SH-SY5Y (cell line): ENCODE results near the gene MAP2K7.

Source experiments
- GATA2 ChIP-seq: IDR thresholded peaks from 2 replicates; pipeline ENCODE4 v1.6.1; 2011; ENCODE audit warnings: mild to moderate bottlenecking, low read depth, low read length
- GATA3 ChIP-seq: IDR thresholded peaks from 2 replicates; pipeline ENCODE4 v1.6.1; 2011; ENCODE audit warnings: low read depth, mild to moderate bottlenecking, low read length, moderate library complexity

Gene MAP2K7

DNA sequence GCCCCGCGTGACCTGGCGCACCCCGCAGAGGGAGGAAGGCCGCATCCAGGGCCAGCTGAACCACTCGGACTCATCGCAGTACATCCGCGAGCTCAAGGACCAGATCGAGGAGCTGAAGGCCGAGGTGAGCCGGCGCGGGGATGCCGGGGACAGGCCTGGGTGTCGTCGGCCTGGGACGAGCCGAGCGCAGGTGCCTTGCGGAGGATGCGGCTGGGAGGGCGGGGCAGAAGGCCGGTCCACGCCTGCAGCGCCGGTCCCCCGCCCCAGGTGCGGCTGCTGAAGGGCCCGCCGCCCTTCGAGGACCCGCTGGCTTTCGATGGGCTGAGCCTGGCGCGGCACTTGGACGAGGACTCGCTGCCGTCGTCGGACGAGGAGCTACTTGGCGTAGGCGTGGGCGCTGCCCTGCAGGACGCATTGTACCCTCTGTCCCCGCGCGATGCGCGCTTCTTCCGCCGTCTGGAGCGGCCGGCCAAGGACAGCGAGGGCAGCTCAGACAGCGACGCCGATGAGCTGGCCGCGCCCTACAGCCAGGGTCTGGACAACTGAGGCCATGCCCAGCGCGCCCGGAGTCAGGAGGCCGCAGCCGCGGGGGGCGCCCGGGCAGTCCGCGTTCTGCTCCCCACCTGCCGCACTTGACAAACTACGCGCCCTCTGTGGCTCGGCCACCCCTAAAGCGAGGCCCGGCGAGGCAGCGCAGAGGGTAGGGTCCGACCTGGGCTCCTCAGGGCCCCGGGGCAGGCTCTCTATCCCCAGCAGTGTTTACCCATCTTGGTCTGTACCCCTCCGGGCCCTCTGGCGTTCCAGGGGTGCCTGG, 40.3 kb upstream of the MAP2K7 start:
- TF ChIP-seq GATA2 (no peak), GATA3 (no peak)

DNA sequence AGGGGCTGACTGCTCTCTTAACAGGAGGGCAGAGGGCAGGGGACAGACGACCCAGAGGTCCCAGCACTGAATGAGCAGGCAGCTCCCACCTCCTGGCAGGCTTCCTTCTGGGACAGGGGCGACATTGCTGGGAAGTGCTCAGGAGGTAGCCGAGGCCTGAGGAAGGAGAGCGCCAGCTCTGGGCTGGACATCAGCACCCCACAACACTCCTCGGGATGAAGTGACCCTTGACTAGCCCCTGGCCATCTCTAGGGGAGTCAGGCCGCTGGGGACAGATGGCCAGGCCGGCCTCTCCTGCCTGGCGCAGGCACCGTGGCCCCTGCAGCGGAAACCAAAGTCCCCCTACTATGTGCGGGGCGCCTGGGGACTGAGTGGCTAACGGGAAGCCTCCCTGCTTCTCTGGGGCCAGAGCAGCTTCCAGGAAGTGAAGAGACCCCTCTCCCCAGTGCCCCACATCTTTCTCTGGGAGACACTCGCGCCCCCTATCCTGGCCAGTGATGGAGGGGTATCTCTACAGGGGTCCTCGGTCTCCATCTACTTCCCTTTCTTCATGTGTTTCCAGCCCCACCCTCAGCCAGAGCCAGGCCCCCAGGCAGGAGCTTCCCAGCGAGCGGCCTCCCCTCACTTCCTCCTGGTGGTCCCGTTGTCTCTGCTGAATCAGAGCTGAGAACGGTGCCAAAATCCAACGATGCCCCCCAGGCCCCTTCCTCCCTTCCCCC, 39.5 kb upstream of the MAP2K7 start:
- TF ChIP-seq GATA2 = no peak
- TF ChIP-seq GATA3 = no peak

DNA sequence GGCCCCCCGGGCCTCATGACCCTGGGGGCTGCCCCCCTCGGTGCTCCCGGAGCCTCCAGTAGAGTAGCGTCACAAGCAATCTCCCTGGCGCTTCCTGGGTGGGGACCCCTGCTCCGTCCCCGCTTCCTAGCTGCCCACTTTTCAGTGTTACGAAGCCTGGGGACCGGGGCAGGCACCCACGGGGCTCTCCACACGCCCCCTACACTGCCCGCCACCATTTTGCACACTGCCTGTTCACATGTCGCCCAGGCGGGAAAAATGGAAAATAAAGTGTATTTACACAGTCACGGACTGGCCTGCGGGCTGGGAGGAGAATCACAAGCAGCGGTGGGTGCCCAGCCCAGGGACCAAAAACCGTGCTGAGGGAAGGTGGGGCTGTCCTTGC, 39.0 kb upstream of the MAP2K7 start:
- no peak for TF ChIP-seq GATA3
- TF ChIP-seq GATA2 = no peak

DNA sequence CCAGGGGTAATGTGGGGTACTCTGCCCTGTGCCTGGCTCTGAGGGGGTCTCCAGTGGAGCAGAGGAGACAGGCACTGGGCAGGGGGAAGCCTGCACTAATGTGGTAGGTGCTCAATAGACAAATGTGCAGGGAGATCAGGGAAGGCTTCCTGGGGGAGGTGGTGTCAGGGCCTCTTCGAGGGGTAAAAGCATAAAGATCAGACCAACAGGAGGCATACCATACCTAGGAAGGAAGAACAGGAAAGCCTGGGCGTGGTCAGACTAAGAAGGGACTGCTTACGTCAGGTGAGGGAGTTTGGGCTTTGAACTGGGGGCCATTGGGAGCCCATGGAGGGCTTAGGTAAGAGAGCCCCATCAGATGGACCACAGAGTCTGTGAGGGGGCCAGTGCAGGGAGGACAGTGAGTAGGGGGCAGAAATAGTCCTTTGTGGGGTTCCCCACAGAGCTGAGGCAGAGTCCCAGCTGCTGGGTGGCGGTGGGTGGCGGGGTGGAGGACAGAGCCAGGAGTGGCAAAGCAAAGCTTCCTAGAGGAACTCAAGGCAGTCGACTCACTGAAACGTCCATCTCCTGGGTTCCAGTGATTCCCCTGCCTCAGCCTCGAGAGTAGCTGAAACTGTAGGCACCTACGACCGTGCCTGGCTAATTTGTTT, 38.3 kb upstream of the MAP2K7 start:
- no peak for TF ChIP-seq GATA2
- no peak for TF ChIP-seq GATA3

DNA sequence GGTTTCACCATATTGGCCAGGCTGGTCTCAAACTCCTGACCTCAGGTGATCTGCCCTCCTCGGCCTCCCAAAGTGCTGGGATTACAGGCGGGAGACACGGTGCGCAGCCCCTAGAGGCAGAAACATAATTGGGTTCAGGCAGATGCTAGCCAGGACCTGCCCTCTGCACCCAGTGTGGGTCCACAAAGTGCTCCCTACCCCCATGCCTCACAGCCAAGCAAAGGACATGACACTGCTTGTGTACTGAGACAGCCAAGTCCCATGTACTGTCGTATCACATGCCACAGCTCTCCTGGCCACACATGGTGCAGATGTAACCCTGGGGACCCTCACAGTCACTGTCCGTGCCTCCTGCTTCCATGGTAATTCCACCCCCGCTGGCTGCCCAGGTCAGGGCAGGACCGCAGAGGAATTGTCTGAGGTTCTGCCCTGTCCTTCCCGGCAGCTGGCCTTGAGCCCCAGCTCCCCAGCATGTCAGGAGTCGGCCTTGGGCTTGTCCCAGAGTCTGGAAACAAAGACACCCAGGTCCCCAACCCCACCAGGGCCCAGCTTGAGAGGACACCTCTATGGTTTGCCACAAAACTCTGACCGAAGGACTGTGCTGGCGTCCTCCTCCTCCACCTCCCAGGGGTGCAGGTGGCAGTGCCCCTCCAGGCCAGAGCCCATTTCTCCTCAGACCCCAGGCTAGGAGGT, 37.1 kb upstream of the MAP2K7 start:
- TF ChIP-seq GATA3 = no peak

DNA sequence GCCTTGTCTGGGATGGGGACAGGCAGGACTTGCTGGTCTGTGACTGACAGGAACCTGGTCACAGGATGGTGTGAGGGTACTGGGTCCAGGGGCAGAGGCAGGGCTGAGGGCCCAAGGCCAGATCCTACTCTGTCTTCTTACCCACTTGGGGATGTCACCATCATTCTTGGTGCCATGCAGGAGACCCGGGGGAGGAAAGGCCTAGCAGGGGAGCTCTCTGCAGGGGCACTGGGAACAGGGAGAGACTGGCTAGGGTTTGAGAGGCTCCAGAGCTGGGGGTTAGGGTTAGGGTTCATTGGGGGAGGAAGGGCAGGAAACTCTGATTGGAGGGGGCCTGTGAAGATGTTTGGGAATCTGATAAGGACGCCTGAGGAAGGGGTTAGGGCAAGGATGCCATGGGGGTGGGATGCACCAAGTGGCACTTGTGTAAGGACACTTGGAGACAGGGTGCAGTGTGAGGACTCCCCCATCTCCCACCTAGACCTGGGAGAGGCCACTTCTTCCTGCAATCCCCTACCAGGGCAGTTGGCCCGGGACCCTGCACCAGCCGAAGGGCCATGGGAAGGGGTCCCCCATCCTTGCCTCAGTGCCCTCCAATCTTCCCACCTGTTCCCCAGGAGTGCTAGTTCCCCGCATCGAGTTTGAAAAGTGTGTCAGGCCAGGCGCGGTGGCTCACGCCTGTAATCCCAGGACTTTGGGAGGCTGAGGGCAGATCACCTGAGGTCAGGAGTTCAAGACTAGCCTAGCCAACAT, 36.4 kb upstream of the MAP2K7 start:
- TF ChIP-seq GATA2 (no peak), GATA3 (no peak)

DNA sequence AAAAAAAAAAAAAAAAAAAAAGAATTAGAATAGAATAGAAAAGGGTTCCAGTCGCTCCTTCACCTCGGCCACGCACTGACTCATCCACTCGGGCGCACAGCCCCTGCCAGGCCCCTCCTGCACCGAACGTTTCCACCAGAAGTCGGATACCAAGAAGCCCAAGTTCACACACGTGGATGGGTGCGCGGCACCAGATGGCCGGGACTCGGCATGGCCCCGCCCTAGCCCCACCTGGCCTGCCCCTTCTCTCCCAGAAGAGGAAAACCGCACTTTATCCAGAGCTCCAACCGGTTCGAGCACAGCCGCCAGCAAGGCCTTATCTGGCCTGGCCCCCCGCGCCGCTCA, 35.4 kb upstream of the MAP2K7 start:
- TF ChIP-seq GATA2 (no peak), GATA3 (no peak)

DNA sequence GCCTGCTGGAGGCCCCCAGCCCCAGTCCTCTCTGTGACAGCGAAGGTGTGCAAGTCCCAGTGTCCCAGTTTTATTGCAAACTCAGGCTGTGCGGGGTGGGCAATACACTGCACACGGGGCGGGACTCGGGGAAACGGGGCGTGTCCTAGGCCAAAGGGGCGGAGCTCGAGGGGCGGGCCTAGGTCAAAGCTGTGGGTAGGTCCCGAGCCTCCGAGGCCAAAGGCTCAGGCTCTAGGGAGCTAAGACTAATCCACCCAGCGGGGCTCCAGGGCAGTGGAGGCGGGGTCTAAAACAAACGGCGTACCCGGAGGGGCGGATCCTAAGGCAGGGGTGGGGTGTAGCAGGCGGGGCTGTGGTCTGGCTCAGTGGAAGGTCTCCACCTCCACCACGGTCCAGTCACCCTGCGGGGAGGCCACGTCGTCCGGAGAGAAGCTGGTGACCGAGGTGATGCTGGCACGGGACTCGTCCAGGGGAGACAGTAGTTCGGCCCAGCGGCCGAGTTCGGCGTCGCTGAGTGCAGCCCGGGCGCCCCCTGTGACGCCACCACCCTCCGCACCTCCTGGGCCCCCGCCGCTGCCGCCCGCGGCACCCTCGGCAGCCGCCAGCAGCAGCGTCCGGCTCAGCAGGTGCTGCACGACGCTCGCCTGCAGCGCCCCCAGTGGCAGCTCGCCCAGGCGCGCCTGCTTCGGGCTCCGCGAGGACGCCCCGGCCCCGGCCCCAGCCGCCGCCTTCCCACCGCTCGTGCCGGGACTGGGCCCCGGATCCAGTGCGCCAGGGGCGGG, 34.8 kb upstream of the MAP2K7 start:
- TF ChIP-seq GATA2 (no peak), GATA3 (no peak)

DNA sequence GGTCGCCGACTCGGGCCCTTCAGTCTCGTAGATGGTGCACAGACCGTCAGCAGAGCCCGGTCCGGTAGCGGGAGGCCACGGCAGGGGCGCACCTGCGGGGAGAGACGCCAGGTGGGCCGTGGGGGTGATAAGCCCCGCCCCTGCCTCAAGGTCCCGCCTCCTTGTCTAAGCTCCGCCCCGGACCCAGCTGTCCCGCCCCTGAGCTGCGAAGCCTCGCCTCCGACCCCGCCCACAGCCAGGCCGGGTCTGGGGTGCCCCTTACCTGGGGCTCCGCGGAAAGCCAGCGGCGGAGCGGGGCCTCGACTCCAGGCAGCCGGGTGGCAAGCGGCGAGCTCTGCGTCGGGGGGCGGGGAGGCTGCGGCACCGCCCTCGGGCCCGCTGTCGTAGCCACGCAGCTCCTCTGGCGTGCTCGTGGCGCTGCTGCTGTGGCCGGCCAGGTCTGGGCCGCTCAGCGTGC, 34.2 kb upstream of the MAP2K7 start:
- TF ChIP-seq GATA2 (no peak), GATA3 (no peak)

DNA sequence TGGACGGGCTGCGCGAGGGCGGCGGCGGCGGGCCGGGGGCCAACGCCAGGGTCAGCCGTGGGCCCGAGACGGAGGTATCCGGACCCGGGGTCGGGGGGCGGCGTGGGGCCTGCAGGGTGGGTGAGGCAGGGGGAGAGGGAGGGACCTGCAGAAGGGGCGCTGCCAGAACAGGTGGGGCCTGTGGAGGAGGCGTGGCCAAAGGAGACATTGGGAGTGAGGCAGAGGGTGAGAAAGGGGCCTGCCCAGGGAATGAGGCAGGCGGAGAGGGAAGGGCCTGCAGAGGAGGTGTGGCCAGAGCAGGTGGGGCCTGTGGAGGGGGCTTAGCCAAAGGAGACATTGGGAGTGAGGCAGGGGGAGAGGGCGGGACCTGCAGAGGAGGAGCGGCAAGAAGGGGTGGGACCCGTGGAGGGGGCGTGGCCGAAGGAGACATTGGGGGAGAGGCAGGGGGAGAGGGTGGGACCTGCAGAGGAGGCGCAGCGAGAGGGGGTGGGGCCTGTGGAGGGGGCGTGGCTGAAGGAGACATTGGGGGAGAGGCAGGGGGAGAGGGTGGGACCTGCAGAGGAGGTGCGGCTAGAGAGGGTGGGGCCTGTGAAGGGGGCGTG, 33.7 kb upstream of the MAP2K7 start:
- no peak for TF ChIP-seq GATA3
- no peak for TF ChIP-seq GATA2

DNA sequence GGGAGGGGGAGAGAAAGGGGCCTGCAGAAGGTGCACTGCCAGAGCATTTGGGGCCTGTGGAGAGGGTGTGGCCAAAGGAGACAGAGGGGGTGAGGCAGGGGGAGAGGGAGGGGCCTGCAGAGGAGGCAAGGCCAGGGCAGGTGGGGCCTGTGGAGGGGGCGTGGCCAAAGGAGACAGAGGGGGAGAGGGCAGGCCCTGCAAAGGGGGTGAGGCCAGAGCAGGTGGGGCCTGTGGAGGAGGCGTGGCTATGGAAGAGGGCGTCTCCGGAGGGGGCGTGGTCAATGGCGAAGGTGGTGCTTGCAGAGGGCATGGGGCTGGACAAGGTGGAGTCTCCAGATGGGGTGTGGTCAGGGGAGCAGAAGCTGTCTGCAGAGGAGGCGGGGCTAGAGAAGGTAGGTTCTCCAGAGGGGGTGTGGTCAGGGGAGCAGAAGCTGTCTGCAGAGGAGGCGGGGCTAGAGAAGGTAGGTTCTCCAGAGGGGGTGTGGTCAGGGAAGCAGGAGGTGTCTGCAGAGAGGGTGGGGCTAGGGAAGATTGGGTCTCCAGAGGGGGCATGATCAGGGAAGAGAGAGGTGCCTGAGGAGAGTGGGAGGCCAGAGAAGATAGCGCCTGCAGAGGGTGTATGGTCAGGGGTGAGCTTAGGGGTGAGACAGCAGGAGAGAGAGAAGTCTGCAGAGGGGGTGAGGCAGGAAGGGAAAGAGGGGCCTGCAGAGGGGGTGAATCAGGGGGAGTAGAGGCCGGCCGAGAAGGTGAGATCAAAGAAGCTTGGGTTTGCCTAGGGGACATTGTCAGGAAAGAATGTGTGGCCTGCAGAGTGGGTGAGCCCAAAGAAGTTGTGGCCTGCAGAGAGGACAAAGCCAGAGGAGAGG, 32.9 kb upstream of the MAP2K7 start:
- TF ChIP-seq GATA3 = no peak
- no peak for TF ChIP-seq GATA2
